Trophoblast cell (in vitro differentiated cells and primary cell): ENCODE data around the gene PRKAA1.

Experiments
- DNase-seq, 2 donors: peaks; one replicate each; pipeline ENCODE4 v3.0.0-alpha.2; 2016
- H2AFZ ChIP-seq: 2 replicates; pipeline ENCODE4 v1.6.1; 2013; ENCODE audit warnings: low read length, moderate library complexity, mild to moderate bottlenecking; ENCODE audit not compliant: insufficient read depth, poor library complexity
- H2AK5ac ChIP-seq: 2 replicates; pipeline ENCODE4 v1.6.1; 2013; ENCODE audit warnings: mild to moderate bottlenecking, low read length
- H2BK120ac ChIP-seq: 2 replicates; pipeline ENCODE4 v1.6.1; 2013; ENCODE audit warnings: low read length, mild to moderate bottlenecking, moderate library complexity; ENCODE audit not compliant: insufficient read depth, poor library complexity
- H2BK12ac ChIP-seq: 2 replicates; pipeline ENCODE4 v1.6.1; 2013; ENCODE audit warnings: mild to moderate bottlenecking, low read length, moderate library complexity
- H2BK5ac ChIP-seq: 2 replicates; pipeline ENCODE4 v1.6.1; 2013; ENCODE audit warnings: low read length, low read depth, moderate library complexity, mild to moderate bottlenecking; ENCODE audit not compliant: poor library complexity
- H3K14ac ChIP-seq: 2 replicates; pipeline ENCODE4 v1.6.1; 2013; ENCODE audit warnings: mild to moderate bottlenecking, low read length
- H3K18ac ChIP-seq: 2 replicates; pipeline ENCODE4 v1.6.1; 2013; ENCODE audit warnings: mild to moderate bottlenecking, low read length
- H3K23ac ChIP-seq: 2 replicates; pipeline ENCODE4 v1.6.1; 2013; ENCODE audit warnings: low read length
- H3K27ac ChIP-seq: 2 replicates; pipeline ENCODE4 v1.5.1; 2013; ENCODE audit warnings: low read depth, mild to moderate bottlenecking, inconsistent platforms, low read length, moderate library complexity
- H3K27me3 ChIP-seq: 2 replicates; pipeline ENCODE4 v1.6.1; 2013; ENCODE audit warnings: inconsistent platforms, mild to moderate bottlenecking, low read length, moderate library complexity; ENCODE audit not compliant: insufficient read depth
- H3K36me3 ChIP-seq, 2 experiments: 1 replicate in 1 of 2; 2 replicates in 1 of 2; pipeline ENCODE4 v1.6.1; 2013; ENCODE audit warnings: low read length in 2 of 2, mild to moderate bottlenecking in 2 of 2, moderate library complexity in 1 of 2; ENCODE audit not compliant: insufficient read depth in 2 of 2, control insufficient read depth in 1 of 2
- H3K4ac ChIP-seq: 2 replicates; pipeline ENCODE4 v1.6.1; 2013; ENCODE audit warnings: low read depth, mild to moderate bottlenecking, low read length, moderate library complexity
- H3K4me1 ChIP-seq, 2 experiments: 1 replicate in 1 of 2; 2 replicates in 1 of 2; pipeline ENCODE4 v1.6.1; 2013; ENCODE audit warnings: low read length in 2 of 2, mild to moderate bottlenecking in 2 of 2, moderate library complexity in 1 of 2; ENCODE audit not compliant: insufficient read depth in 2 of 2, control insufficient read depth in 1 of 2
- H3K4me2 ChIP-seq: 2 replicates; pipeline ENCODE4 v1.6.1; 2013; ENCODE audit warnings: inconsistent platforms, mild to moderate bottlenecking, low read length, moderate library complexity
- H3K4me3 ChIP-seq: 2 replicates; pipeline ENCODE4 v1.5.1; 2013; ENCODE audit warnings: mild to moderate bottlenecking, low read depth, low read length, inconsistent platforms
- H3K79me1 ChIP-seq: one replicate; pipeline ENCODE4 v1.6.1; 2013; ENCODE audit warnings: low read length
- H3K79me2 ChIP-seq: 2 replicates; pipeline ENCODE4 v1.6.1; 2013; ENCODE audit warnings: low read length, mild to moderate bottlenecking; ENCODE audit not compliant: control insufficient read depth, insufficient read depth, poor library complexity
- H3K9ac ChIP-seq: 2 replicates; pipeline ENCODE4 v1.6.1; 2013; ENCODE audit warnings: mild to moderate bottlenecking, low read length
- H3K9me3 ChIP-seq: 2 replicates; pipeline ENCODE4 v1.6.1; 2013; ENCODE audit warnings: low read depth, mild to moderate bottlenecking, control low read depth, inconsistent platforms, low read length; ENCODE audit not compliant: insufficient read depth
- H4K12ac ChIP-seq: 2 replicates; pipeline ENCODE4 v1.6.1; 2013; ENCODE audit warnings: low read depth, mild to moderate bottlenecking, low read length, moderate library complexity
- H4K8ac ChIP-seq: 2 replicates; pipeline ENCODE4 v1.6.1; 2013; ENCODE audit warnings: low read depth, mild to moderate bottlenecking, low read length, moderate library complexity
- H4K91ac ChIP-seq: one replicate; pipeline ENCODE4 v1.6.1; 2013; ENCODE audit warnings: low read depth, mild to moderate bottlenecking, low read length, moderate library complexity
- WGBS: extraction: QIAGEN DNeasy Blood & Tissue Kit; methylation state at CpG from one replicate; pipeline ENCODE4 v1.1.7; 2013; ENCODE audit warnings: missing lambda C conversion rate; ENCODE audit not compliant: insufficient read length, insufficient coverage; ENCODE audit errors: extremely low coverage; 5-methylcytosine and 5-hydroxymethylcytosine counted together

PRKAA1 gene

DNA sequence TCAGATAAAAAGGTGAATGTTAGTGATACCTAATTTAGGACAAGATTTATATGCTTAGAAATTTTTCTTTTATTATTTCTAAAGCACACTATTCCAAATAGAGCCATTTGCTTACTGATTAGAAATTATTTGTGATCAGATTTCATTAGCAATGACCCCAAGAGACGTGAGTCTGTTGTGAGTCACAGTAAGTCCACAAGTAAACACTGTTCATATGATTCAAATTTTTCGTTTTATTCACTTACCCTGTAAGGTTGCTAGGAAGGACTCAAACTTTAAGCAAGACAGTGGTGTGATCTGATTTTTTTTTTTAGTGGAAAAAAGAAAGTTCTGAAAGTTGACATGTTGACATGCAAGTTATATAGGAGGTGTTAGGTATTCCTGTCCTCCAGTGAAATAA, 44.2 kb upstream of the PRKAA1 start:
- H2BK12ac ChIP-seq = no peak overlapping the region
- H2BK120ac ChIP-seq = no peak overlapping the region
- no peaks in the 10 kb centered on the region for H3K79me1 ChIP-seq
- H3K14ac ChIP-seq = no peak overlapping the region
- H3K27ac ChIP-seq = no peak overlapping the region
- no peak overlapping the region for H4K91ac ChIP-seq
- no peak overlapping the region for H2BK5ac ChIP-seq
- H4K12ac ChIP-seq = no peak overlapping the region
- H3K23ac ChIP-seq = no peak overlapping the region
- no peaks in the 10 kb centered on the region for H3K9me3 ChIP-seq
- no peak overlapping the region for H3K4me2 ChIP-seq
- H2AK5ac ChIP-seq = no peak overlapping the region
- no peaks in the 10 kb centered on the region for H3K27me3 ChIP-seq
- H3K4ac ChIP-seq = no peak overlapping the region
- no peaks in the 10 kb centered on the region for H3K36me3 ChIP-seq
- no peak overlapping the region for H4K8ac ChIP-seq
- H2AFZ ChIP-seq = no peak overlapping the region
- H3K18ac ChIP-seq = no peak overlapping the region
- H3K79me2 ChIP-seq = no peaks in the 10 kb centered on the region
- no peak overlapping the region for H3K9ac ChIP-seq
- no peak for DNase-seq
- peaks cover 0 to 2% of the 10 kb centered on the region in 2 experiments for H3K4me1 ChIP-seq
- WGBS = no CpG with 5 or more reads among the region's 2 CpGs
- no peak overlapping the region for H3K4me3 ChIP-seq

DNA sequence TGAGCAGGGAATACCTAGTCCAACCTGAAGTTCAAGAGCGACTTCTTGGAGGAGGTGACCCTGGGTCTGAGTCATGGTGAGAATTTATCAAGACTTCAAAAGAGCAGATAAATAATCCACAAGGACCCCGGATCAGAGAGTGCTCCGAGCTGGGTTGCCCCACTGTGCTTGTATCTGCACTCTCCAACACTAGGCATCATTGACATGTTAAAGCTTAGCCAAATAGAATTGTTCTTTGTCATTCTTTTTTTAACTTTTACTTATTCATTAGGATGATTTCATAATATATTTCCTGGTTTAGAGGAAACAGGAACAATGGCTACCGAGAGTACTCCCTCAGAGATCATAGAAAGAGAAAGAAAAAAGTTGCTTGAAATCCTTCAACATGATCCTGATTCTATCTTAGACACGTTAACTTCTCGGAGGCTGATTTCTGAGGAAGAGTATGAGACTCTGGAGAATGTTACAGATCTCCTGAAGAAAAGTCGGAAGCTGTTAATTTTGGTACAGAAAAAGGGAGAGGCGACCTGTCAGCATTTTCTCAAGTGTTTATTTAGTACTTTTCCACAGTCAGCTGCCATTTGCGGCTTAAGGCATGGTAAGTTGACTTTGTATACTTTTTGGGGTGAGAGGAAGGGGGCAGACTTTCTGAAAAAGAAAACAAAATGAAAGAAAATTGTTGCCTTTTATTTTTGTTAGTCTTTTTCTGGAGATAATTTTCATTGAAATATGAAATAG, 43.1 kb upstream of the PRKAA1 start, which contains the start of gene CARD6:
Gene CARD6, plus strand, starts transcription at position 300 of the 738 bp plus-strand sequence. Its CDS starts 16 bp downstream, at position 316.
- no peak within 1 kb of the TSS for H3K14ac ChIP-seq
- no peak within 1 kb of the TSS for H3K9ac ChIP-seq
- no peak within 1 kb of the TSS for H4K91ac ChIP-seq
- peak within 1 kb of the TSS; percentile 13 for H2BK120ac ChIP-seq
- no peaks in the 10 kb centered on the region for H3K79me2 ChIP-seq
- no peak within 1 kb of the TSS for H3K4me3 ChIP-seq
- H3K18ac ChIP-seq = no peak within 1 kb of the TSS
- H2BK12ac ChIP-seq = no peak within 1 kb of the TSS
- H3K79me1 ChIP-seq = no peaks in the 10 kb centered on the region
- peak in 1 of 2 donors; percentile 29 for DNase-seq
- H3K36me3 ChIP-seq = no peaks in the 10 kb centered on the region
- H3K9me3 ChIP-seq = no peaks in the 10 kb centered on the region
- peak within 1 kb of the TSS; percentile 65 for H4K8ac ChIP-seq
- no peak within 1 kb of the TSS for H3K4me2 ChIP-seq
- H3K4ac ChIP-seq = no peak within 1 kb of the TSS
- WGBS = no CpG with 5 or more reads among the region's 9 CpGs
- no peaks in the 10 kb centered on the region for H3K27me3 ChIP-seq
- no peak within 1 kb of the TSS for H4K12ac ChIP-seq
- no peak within 1 kb of the TSS for H2AK5ac ChIP-seq
- peaks cover 0 to 2% of the 10 kb centered on the region in 2 experiments for H3K4me1 ChIP-seq
- H2AFZ ChIP-seq = no peak within 1 kb of the TSS
- H3K27ac ChIP-seq = no peak within 1 kb of the TSS
- peak within 1 kb of the TSS; percentile 31 for H2BK5ac ChIP-seq
- H3K23ac ChIP-seq = no peak within 1 kb of the TSS

DNA sequence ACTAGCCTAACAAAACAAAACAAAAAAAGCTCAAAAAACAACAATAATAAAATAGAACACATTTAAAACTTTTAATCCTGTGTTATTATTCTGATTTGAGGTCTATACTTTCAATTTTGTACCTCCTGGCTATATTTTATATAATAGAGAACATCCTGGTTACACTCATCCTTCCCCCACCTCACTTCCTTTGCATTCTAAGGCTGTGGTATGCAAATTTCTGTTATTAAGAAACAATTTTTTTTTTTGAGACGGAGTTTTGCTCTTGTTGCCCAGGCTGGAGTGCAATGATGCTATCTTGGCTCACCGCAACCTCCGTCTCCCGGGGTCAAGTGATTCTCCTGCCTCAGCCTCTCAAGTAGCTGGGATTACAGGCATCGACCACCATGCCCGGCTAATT, 39.9 kb upstream of the PRKAA1 start:
- no peak overlapping the region for H4K12ac ChIP-seq

GRCh38 chr5:40834849-40835787, 36.9 kb upstream of the PRKAA1 start, which contains the start of gene RPL37:
Gene RPL37, minus strand, starts transcription at chr5:40835222. Its CDS starts 37 bp downstream, at chr5:40835185.
- H3K14ac ChIP-seq = peak within 1 kb of the TSS; percentile 88
- H3K4me2 ChIP-seq = peak within 1 kb of the TSS; percentile 96
- H3K36me3 ChIP-seq = peaks cover 12 to 33% of the 10 kb centered on the region in 2 experiments
- H3K4ac ChIP-seq = peak within 1 kb of the TSS; percentile 98
- H3K4me3 ChIP-seq = peak within 1 kb of the TSS; percentile 83
- H3K79me1 ChIP-seq = peaks cover 13% of the 10 kb centered on the region
- peak; percentile 97 to 99 for DNase-seq
- H2AK5ac ChIP-seq = peak within 1 kb of the TSS; percentile 82
- peaks cover 15% of the 10 kb centered on the region for H3K79me2 ChIP-seq
- peak within 1 kb of the TSS; percentile 34 for H2BK120ac ChIP-seq
- peak within 1 kb of the TSS; percentile 76 for H4K12ac ChIP-seq
- H2BK12ac ChIP-seq = no peak within 1 kb of the TSS
- peak within 1 kb of the TSS; percentile 93 for H3K27ac ChIP-seq
- H2AFZ ChIP-seq = peak within 1 kb of the TSS; percentile 71
- H3K4me1 ChIP-seq = peaks cover 2 to 3% of the 10 kb centered on the region in 2 experiments
- H4K8ac ChIP-seq = peak within 1 kb of the TSS; percentile 94
- no peaks in the 10 kb centered on the region for H3K27me3 ChIP-seq
- peak within 1 kb of the TSS; percentile 99 for H3K9ac ChIP-seq
- peak within 1 kb of the TSS; percentile 85 for H2BK5ac ChIP-seq
- WGBS = no CpG with 5 or more reads among the region's 61 CpGs
- H3K23ac ChIP-seq = no peak within 1 kb of the TSS
- H3K9me3 ChIP-seq = no peaks in the 10 kb centered on the region
- H4K91ac ChIP-seq = peak within 1 kb of the TSS; percentile 84
- H3K18ac ChIP-seq = peak within 1 kb of the TSS; percentile 76

More for the DNA sequence above, 39.9 kb upstream of the PRKAA1 start:
- Histone ChIP-seq H2BK120ac (no peak overlapping the region), H3K4me2 (no peak overlapping the region), H3K9ac (no peak overlapping the region), H3K14ac (no peak overlapping the region), H2BK12ac (no peak overlapping the region), H3K23ac (no peak overlapping the region), H3K79me1 (peaks cover 13% of the 10 kb centered on the region), H3K4ac (no peak overlapping the region), H4K8ac (no peak overlapping the region), H2BK5ac (no peak overlapping the region), H3K27me3 (no peaks in the 10 kb centered on the region), H2AK5ac (no peak overlapping the region), H2AFZ (no peak overlapping the region), H4K91ac (no peak overlapping the region), H3K27ac (no peak overlapping the region), H3K4me1 (peaks cover 3 to 4% of the 10 kb centered on the region in 2 experiments), H3K9me3 (no peaks in the 10 kb centered on the region), H3K79me2 (peaks cover 15% of the 10 kb centered on the region), H3K36me3 (peaks cover 3 to 8% of the 10 kb centered on the region in 2 experiments), H3K4me3 (no peak overlapping the region), H3K18ac (no peak overlapping the region)
- no peak for DNase-seq
- no CpG with 5 or more reads among the region's 6 CpGs for WGBS
